ENCODE data around the gene GTPBP6. TPM values are rescaled to one million over a fixed set of nuclear protein-coding genes. Genes with fewer than 3 reads are reported as not detected.
"Not testable (repeated sequence)": the region's sequence is repeated elsewhere in the genome, so short reads cannot be mapped to it uniquely, and the experiment has no call there.

GTPBP6 gene
- total and polyA plus RNA-seq, 12 donors: 5.3 to 57.1 (median 38.1) TPM

DNA sequence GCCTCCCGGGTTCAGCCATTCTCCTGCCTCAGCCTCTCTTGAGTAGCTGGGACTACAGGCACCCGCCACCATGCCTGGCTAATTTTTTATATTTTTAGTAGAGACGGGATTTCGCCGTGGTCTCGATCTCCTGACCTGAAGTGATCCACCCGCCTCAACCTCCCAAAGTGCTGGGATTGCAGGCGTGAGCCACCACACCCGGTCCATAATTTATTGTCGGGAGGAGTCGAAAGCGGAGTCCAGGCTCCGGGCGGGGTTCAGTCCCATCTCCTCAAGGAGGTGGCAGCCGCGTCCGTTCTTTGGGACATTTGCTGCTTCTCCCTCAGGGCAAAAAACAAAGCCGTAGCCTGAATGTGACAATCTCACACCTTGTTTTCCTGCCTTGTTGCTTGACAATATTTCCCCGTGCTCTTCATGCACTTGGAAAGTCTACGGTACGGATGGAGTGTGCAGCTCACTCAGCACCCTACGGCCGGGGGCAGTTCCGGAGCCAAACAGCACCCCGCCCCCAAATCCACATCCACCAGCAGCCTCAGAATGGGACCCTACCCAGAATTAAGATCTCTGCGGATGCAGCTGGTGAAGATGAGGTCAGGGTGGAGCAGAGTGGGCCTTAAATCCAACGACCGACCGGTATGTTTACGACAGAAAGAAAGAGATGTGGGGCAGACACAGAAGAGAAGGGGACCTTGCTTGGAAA, 9.6 kb downstream of the GTPBP6 start:
- WGBS, 4 donors: 94 to 96% (median 95%) methylated on average over 30 of the region's 30 CpGs
- Histone ChIP-seq H3K27me3 (no peaks in the 10 kb centered on the region), H3K9me3 (replicated peaks in 1 of 3) (no peaks in the 10 kb centered on the region), H3K4me1 (replicated peaks in 1 of 2) (no peaks in the 10 kb centered on the region), H3K27ac (no peak overlapping the region), H3K4me3 (no peak overlapping the region), H3K36me3 (replicated peaks in 1 of 2) (peaks cover 0 to 53% of the 10 kb centered on the region in 2 donors)
- intact Hi-C loops (cut with DNase I): no loop called here
- peak in 1 of 7 donors; percentile 13 for DNase-seq
- TF ChIP-seq, protein P1, sequence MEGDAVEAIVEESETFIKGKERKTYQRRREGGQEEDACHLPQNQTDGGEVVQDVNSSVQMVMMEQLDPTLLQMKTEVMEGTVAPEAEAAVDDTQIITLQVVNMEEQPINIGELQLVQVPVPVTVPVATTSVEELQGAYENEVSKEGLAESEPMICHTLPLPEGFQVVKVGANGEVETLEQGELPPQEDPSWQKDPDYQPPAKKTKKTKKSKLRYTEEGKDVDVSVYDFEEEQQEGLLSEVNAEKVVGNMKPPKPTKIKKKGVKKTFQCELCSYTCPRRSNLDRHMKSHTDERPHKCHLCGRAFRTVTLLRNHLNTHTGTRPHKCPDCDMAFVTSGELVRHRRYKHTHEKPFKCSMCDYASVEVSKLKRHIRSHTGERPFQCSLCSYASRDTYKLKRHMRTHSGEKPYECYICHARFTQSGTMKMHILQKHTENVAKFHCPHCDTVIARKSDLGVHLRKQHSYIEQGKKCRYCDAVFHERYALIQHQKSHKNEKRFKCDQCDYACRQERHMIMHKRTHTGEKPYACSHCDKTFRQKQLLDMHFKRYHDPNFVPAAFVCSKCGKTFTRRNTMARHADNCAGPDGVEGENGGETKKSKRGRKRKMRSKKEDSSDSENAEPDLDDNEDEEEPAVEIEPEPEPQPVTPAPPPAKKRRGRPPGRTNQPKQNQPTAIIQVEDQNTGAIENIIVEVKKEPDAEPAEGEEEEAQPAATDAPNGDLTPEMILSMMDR (IDR thresholded peaks at IDR 0.05): no peak
- no peak for TF ChIP-seq POLR2A (IDR thresholded peaks at IDR 0.05)

DNA sequence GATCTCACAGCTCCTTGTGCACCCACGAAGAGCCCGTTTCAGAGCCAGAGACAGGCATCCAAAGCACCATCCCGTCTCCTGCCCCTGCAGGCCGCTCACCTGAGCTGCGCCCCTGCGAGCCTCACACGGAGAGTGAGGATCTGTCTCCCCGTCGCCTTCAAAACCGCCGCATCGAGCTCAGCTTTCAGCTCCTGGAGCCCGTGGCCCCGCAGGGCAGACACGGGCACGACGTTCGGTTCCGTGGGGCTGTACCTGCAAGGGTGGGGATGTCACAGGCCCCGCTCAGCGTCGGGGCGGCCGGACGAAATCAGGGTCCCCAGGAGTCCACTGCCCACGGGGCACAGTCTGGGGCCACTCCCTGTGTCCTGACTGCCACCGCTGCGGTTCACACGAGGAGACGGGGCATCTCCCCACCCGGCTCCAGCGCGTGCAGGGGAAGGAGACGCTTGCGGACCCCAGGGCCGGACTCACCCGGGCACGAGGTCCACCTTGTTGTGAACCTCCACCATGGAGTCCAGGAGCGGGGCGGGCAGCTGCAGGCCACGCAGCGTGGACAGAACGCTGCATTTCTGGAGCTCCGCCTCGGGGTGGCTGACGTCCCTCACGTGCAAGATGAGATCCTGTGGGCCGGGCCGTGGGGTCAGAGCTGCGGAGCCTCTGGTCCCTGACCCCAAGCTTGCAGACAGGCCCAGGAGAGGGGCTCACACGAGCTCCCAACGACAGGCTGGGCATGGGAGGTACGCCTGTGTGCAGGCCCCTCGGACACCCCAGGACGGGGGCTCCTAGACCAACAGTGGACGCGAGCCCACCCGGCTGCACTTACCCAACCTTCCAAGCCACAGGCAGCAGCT, 11.1 kb downstream of the GTPBP6 start:
- 96 to 99% (median 97%) methylated on average over 14 to 58 of the region's 58 CpGs for WGBS, 4 donors
- intact Hi-C loops (cut with DNase I): no loop called here

DNA sequence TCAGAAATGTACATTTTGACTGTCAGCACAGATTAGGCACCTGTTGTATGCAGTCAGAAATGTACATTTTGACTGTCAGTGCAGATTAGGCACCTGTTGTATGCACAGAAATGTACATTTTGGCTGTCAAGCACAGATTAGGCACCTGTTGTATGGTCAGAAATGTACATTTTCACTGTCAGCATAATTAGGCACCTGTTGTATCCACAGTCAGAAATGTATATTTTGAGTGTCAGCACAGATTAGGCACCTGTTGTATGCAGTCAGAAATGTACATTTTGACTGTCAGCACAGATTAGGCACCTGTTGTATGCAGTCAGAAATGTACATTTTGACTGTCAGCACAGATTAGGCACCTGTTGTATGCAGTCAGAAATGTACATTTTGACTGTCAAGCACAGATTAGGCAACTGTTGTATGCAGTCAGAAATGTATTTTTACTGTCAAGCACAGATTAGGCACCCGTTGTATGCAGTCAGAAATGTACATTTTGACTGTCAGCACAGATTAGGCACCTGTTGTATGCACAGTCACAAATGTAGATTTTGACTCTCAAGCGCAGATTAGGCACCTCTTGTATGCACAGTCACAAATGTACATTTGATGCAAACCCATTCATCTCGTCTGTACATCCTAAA, 11.9 kb downstream of the GTPBP6 start:
- H3K27ac ChIP-seq; H3K9me3 ChIP-seq (replicated peaks in 1 of 3); H3K27me3 ChIP-seq; H3K4me1 ChIP-seq (replicated peaks in 1 of 2); DNase-seq; intact Hi-C loops (cut with DNase I); H3K4me3 ChIP-seq: not testable (repeated sequence)
- 86 to 100% (median 94%) methylated on average over 2 to 3 of the region's 3 CpGs for WGBS, 4 donors
- H3K36me3 ChIP-seq (replicated peaks in 1 of 2): peaks cover 0 to 35% of the 10 kb centered on the region in 2 donors

More for the DNA sequence above, 11.1 kb downstream of the GTPBP6 start:
- H3K27me3 ChIP-seq: no peaks in the 10 kb centered on the region
- no peak overlapping the region for H3K27ac ChIP-seq
- H3K4me3 ChIP-seq: no peak overlapping the region
- H3K36me3 ChIP-seq (replicated peaks in 1 of 2): peaks cover 0 to 41% of the 10 kb centered on the region in 2 donors
- H3K4me1 ChIP-seq (replicated peaks in 1 of 2): no peaks in the 10 kb centered on the region
- TF ChIP-seq POLR2A (IDR thresholded peaks at IDR 0.05): no peak
- TF ChIP-seq, protein P1 (IDR thresholded peaks at IDR 0.05): no peak
- peak in 1 of 7 donors; percentile 10 for DNase-seq
- H3K9me3 ChIP-seq (replicated peaks in 1 of 3): no peaks in the 10 kb centered on the region

DNA sequence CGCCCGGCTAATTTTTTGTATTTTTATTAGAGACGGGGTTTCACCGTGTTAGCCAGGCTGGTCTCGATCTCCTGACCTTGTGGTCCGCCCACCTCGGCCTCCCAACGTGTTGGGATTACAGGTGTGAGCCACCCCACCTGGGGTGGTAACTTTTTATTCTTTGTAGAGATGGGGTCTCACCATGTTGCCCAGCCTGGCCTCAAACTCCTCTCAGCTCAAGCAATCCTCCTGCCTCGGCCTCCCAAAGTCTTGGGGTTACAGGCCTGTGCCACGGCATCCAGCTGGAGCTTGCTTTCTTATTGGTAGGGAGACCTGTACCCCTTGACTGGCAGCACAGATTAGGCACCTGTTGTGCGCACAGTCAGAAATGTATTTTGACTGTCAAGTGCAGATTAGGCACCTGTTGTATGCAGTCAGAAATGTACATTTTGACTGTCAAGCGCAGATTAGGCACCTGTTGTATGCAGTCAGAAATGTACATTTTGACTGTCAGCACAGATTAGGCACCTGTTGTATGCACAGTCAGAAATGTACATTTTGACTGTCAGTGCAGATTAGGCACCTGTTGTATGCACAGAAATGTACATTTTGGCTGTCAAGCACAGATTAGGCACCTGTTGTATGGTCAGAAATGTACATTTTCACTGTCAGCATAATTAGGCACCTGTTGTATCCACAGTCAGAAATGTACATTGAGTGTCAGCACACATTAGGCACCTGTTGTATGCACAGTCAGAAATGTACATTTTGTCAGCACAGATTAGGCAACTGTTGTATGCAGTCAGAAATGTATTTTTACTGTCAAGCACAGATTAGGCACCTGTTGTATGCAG, 12.6 kb downstream of the GTPBP6 start:
- H3K27ac ChIP-seq; intact Hi-C loops (cut with DNase I); H3K27me3 ChIP-seq; H3K4me1 ChIP-seq (replicated peaks in 1 of 2); H3K9me3 ChIP-seq (replicated peaks in 1 of 3); H3K4me3 ChIP-seq: not testable (repeated sequence)
- 94 to 98% (median 97%) methylated on average over 8 to 12 of the region's 12 CpGs for WGBS, 4 donors
- DNase-seq: peak in 1 of 7 donors; percentile 10
- peaks cover 0 to 29% of the 10 kb centered on the region in 2 donors for H3K36me3 ChIP-seq (replicated peaks in 1 of 2)

All from adrenal gland (tissue), 12 donors.